Measurements from ENCODE around the gene ANKRD11. TPM values are rescaled to one million over a fixed set of nuclear protein-coding genes. Genes with fewer than 3 reads are reported as not detected.

The ANKRD11 gene
- polyA plus RNA-seq, 1 donor from 2014 or later = 32.5 TPM

DNA sequence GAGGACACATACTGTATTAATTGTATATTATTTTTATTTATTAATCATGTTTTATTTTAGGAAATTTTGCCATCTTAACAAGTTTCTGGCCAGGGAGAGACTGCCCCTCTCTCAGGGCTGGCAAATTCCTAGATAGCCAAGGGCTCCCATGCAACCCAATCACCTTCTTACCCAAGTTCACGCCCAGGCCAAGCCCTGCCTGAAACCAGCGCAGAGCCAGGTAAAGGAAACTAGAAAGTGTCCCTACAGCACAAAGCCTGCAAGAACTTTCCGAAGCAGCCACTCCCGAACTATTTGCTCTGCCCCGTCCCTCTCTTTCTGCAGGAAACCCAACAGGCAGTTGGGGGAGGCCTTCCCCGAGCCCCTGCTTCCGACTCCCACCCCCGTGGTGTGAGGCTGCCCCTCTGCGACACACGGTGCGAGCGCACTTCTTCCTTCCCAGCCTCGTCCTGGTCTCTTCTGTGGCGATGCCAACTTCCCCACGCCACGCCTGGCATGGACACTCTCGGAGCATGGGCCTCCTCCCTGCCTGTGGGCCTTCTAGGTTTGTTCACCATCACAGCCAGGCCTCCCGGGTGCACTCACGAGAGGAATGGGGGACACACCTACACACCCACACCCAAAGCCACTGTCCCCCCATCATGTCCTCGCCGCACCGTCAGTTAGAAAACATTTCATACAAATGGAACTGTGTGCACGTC, 172.5 kb downstream of the ANKRD11 start:
- Histone ChIP-seq H3K9ac (ENCODE audit: low read length) (no peak overlapping the region), H3K4me3 (ENCODE audit: low read length) (no peak overlapping the region), H3K9me2 (ENCODE audit: insufficient read depth, low read length) (no peaks in the 10 kb centered on the region), H4K20me1 (ENCODE audit: insufficient read depth) (no peaks in the 10 kb centered on the region), H3K36me3 (ENCODE audit: insufficient read depth, low read length) (no peaks in the 10 kb centered on the region), H2AFZ (ENCODE audit: low read depth, low read length) (no peak overlapping the region), H3K9me3 (ENCODE audit: low read length) (no peaks in the 10 kb centered on the region), H3K79me2 (replicated peaks; ENCODE audit: insufficient read depth, low read length) (peaks cover 45% of the 10 kb centered on the region), H3F3A (ENCODE audit: insufficient read depth, low read length, poor library complexity, severe bottlenecking) (no peaks in the 10 kb centered on the region), H3K4me2 (ENCODE audit: low read length) (no peak overlapping the region), H3K27me3 (ENCODE audit: insufficient read depth, low read depth, low read length) (no peaks in the 10 kb centered on the region), H3K27ac (ENCODE audit: low read length) (no peak overlapping the region)
- TF ChIP-seq, protein P1, sequence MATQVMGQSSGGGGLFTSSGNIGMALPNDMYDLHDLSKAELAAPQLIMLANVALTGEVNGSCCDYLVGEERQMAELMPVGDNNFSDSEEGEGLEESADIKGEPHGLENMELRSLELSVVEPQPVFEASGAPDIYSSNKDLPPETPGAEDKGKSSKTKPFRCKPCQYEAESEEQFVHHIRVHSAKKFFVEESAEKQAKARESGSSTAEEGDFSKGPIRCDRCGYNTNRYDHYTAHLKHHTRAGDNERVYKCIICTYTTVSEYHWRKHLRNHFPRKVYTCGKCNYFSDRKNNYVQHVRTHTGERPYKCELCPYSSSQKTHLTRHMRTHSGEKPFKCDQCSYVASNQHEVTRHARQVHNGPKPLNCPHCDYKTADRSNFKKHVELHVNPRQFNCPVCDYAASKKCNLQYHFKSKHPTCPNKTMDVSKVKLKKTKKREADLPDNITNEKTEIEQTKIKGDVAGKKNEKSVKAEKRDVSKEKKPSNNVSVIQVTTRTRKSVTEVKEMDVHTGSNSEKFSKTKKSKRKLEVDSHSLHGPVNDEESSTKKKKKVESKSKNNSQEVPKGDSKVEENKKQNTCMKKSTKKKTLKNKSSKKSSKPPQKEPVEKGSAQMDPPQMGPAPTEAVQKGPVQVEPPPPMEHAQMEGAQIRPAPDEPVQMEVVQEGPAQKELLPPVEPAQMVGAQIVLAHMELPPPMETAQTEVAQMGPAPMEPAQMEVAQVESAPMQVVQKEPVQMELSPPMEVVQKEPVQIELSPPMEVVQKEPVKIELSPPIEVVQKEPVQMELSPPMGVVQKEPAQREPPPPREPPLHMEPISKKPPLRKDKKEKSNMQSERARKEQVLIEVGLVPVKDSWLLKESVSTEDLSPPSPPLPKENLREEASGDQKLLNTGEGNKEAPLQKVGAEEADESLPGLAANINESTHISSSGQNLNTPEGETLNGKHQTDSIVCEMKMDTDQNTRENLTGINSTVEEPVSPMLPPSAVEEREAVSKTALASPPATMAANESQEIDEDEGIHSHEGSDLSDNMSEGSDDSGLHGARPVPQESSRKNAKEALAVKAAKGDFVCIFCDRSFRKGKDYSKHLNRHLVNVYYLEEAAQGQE (IDR thresholded peaks at IDR 0.05; ENCODE audit: borderline replicate concordance) = no peak
- no peak for TF ChIP-seq EZH2 (IDR thresholded peaks at IDR 0.05; ENCODE audit: borderline replicate concordance, insufficient read depth, low read length, poor library complexity, severe bottlenecking)

DNA sequence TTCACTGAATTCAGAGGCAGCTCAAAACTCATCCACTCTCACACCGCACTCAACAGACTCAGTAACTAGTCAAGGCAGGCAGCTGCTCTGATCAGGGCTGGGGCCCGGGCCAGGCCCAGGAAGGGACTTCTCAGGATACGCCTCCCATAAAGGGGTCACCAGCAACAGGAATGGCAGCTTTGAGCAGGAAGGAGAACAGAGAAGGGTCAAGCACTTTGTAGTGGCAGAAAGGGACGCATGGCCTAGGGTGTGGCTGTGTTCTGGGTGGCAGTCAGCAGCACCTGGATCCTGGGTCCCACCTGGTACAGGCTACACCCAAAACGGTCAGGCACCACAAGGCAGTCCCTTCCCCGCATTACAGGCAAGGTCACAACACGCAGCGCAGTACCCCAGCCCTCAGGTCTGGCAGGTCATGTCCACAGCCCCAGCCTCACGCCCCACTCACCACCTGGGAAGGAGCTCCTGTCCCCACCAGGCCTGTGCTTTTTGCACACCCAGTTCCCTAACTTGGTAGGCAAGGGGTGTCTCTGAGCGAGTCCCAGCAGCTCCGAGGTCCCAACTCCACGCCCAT, 173.2 kb downstream of the ANKRD11 start:
- Histone ChIP-seq H4K20me1 (ENCODE audit: insufficient read depth) (no peaks in the 10 kb centered on the region), H3K36me3 (ENCODE audit: insufficient read depth, low read length) (no peaks in the 10 kb centered on the region), H3K79me2 (replicated peaks; ENCODE audit: insufficient read depth, low read length) (peaks cover 42% of the 10 kb centered on the region), H3K4me3 (ENCODE audit: low read length) (no peak overlapping the region), H3K4me2 (ENCODE audit: low read length) (no peak overlapping the region), H3K9ac (ENCODE audit: low read length) (no peak overlapping the region), H3K27ac (ENCODE audit: low read length) (no peak overlapping the region), H3K27me3 (ENCODE audit: insufficient read depth, low read depth, low read length) (no peaks in the 10 kb centered on the region), H3K9me3 (ENCODE audit: low read length) (no peaks in the 10 kb centered on the region), H3F3A (ENCODE audit: insufficient read depth, low read length, poor library complexity, severe bottlenecking) (no peaks in the 10 kb centered on the region), H3K9me2 (ENCODE audit: insufficient read depth, low read length) (no peaks in the 10 kb centered on the region), H2AFZ (ENCODE audit: low read depth, low read length) (no peak overlapping the region)
- no peak for TF ChIP-seq SMC3 (conservative IDR thresholded peaks at IDR 0.05; ENCODE audit: poor library complexity)
- no peak for TF ChIP-seq RAD21 (conservative IDR thresholded peaks at IDR 0.05)
- TF ChIP-seq EZH2 (IDR thresholded peaks at IDR 0.05; ENCODE audit: borderline replicate concordance, insufficient read depth, low read length, poor library complexity, severe bottlenecking) = no peak
- no peak for TF ChIP-seq MXI1 (conservative IDR thresholded peaks at IDR 0.05; ENCODE audit: poor library complexity, severe bottlenecking)
- TF ChIP-seq, protein P1 (IDR thresholded peaks at IDR 0.05; ENCODE audit: borderline replicate concordance) = no peak
- TF ChIP-seq EP300 (conservative IDR thresholded peaks at IDR 0.05; ENCODE audit: poor library complexity, severe bottlenecking) = no peak
- no peak for TF ChIP-seq POLR2AphosphoS5 (IDR thresholded peaks at IDR 0.05)
- TF ChIP-seq, protein P2, sequence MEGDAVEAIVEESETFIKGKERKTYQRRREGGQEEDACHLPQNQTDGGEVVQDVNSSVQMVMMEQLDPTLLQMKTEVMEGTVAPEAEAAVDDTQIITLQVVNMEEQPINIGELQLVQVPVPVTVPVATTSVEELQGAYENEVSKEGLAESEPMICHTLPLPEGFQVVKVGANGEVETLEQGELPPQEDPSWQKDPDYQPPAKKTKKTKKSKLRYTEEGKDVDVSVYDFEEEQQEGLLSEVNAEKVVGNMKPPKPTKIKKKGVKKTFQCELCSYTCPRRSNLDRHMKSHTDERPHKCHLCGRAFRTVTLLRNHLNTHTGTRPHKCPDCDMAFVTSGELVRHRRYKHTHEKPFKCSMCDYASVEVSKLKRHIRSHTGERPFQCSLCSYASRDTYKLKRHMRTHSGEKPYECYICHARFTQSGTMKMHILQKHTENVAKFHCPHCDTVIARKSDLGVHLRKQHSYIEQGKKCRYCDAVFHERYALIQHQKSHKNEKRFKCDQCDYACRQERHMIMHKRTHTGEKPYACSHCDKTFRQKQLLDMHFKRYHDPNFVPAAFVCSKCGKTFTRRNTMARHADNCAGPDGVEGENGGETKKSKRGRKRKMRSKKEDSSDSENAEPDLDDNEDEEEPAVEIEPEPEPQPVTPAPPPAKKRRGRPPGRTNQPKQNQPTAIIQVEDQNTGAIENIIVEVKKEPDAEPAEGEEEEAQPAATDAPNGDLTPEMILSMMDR (IDR thresholded peaks at IDR 0.05; ENCODE audit: poor library complexity, severe bottlenecking) = no peak
- TF ChIP-seq TAF1 (IDR thresholded peaks at IDR 0.05; ENCODE audit: low read depth) = no peak
